ENCODE results near the gene LCAT.

The LCAT gene

DNA sequence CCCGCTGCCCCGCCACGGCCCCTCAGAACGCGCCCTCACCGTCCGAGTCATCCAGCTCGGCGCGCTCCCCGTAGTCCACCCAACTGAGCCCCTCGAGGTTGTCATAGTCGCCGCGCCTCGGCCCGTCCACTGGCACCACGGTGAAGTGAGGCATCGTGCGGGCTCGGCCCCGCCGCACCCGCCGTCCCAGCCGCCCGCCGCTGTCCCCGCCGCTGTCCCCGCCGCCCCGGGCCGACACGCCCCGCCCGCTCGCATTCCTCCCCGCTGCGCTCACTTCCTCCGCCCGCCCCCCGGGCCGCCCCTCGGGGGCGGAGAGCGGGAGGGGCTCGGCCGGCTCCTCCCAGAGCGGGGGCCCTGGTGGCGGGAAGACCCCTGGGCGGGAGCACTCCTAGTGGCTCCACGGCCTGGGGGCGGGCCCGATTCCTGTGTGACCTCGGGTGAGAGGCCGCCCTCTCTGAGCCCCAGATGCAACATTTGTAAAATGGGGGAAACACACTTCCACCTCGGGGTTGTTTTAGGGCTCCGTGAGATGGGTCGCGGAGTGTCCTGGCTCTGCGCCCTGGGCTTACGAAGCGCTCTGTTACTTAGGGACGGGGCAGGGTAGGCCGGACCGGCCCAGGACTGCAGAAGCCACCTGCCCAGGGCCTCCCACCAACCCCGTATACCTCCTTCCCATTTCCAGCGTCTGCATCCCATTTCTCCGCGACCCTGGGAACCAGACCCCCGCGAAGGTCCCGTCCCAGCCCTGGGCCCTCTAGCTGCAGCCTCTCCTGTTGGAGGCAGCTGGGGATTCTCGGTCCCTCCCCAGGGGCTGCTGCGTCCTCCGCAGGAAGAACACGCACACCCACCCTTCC, 24.7 kb upstream of the LCAT start, which contains the start of gene SLC12A4:
TSS of gene SLC12A4 (minus strand) at position 238 of the 854 bp plus-strand sequence. CDS start at position 154, 84 bp downstream.
- DNase-seq (ENCODE audit: low spot score), result peak; percentile 88

DNA sequence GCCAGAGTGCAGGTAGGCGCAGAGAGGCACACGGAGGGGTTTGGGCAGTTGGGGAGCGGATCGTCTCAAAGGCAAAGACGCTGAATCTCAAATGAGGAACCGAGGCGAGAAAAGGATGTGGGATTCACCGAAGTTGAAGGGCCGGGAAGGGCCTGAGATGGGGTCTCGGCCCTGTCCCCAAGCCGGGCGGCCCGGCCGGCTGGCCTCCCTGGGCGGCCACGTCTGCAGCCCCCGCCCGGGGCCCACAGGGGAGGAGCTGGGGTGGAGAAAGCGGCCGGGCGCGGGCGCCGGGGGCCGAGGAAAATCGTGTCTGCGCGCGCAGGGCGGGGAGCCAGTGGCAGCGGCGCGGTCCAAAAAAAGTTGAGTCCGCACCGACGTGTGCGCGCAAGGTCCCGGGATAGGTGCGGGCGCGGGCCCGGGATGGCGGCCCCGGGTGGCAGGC, 24.1 kb upstream of the LCAT start:
- peak; percentile 31 for DNase-seq (ENCODE audit: low spot score)

DNA sequence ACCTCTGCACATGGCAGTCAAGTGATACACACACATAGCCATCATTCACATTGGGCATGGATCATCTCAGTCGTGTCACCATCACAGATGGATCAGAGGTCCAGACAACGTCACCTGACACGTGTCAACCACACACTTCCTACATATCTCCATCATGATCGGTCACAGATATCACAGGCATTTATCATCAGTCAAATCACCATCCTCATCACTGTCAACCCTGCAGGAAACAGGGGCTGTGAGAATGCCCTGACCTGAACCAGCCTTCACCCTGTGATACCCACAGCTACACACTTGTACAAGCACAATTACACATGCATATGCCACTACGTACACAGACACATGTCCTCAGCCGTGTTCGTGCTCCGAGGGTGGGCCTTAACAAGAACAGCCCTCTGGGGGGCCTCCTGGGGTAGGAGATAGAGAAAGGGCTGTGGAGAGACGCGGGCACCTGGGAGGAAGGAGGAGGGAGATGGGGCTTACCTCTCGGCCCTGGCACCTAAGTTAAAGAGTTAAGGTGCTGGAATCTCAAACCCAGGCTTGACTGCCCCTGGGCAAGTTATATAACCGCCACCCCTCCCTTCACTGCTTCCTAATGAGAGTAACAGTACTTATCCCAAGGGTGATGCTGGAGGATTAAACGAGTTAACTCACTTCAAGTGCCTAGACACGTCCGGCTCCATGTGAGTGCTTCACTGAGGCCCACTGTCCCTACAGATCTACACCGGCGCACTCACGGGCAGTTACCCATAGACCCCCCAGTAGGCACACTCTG, 23.4 kb upstream of the LCAT start:
- DNase-seq (ENCODE audit: low spot score), result peak; percentile 49

DNA sequence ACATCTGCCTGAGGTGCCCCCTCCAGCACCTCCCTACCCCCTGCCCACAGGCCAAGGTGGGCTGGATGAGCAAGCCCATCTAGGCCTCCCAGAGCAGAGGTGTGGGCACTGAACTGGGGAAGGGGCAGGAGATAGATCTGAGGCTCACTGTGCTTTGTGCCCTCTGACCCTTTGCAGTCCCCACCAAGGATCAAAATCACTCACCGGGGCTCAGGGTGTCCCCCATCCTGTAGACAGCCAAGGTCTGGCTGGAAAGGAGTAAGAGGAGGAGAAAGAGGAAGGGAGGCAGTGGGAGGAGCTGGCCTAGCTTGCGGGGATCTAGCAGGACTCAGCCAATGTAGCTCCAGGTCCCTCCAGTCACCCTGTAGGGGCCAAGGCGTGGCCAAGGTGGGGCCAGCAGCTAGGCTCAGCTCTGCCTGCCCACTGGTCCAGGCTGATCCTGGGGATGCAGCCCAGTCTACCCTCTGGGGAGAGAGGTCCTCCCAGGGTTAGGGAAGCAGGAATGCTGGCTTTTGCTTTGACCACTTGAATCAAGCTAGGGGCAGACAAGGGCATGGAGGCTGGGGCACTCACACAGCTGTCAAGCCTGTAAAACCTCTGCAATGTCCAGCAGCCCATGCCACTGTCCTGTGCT, 22.7 kb upstream of the LCAT start:
- DNase-seq (ENCODE audit: low spot score), result peak; percentile 28

DNA sequence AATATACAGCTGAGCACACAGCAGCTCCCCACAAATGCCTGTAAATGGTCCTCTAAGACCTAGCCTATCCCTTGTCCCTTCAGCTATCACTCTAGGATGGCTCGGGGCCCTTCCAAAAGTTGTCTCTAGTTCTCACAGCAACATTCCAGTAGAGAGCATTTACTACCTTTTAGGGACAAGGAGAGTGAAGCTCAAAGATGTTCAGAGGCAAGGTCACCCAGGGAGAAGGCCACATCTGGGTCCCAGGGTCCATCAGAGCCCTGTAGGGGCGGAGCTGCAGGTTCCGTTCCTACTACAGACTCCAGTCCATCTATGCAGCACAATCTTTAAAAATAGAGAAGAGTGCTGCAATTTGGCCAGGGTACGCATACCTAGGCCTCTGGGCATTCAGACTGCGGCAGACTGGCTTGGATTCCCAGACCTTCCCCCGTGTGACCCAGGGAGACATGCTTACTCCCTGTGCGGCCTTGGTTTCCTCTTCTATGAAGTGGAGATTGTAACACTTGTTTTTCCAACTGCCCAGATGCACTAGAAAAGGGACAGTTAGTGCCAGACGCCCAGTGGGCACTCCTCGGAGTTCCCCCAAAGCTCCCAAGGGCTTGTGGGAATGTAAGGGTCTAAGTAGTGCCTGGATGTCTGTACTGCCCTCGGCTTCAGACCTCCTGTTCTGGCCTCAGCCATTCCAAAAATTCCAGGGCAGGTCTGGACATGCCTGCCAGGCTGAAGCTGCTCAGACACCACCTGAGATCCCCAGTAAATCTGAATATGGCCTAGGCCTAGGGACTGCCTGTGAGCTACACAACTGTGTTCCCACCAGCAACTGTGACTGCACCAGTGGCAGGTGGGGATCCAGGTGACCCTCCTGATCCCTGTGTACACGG, 22.0 kb upstream of the LCAT start:
- DNase-seq (ENCODE audit: low spot score), result no peak

DNA sequence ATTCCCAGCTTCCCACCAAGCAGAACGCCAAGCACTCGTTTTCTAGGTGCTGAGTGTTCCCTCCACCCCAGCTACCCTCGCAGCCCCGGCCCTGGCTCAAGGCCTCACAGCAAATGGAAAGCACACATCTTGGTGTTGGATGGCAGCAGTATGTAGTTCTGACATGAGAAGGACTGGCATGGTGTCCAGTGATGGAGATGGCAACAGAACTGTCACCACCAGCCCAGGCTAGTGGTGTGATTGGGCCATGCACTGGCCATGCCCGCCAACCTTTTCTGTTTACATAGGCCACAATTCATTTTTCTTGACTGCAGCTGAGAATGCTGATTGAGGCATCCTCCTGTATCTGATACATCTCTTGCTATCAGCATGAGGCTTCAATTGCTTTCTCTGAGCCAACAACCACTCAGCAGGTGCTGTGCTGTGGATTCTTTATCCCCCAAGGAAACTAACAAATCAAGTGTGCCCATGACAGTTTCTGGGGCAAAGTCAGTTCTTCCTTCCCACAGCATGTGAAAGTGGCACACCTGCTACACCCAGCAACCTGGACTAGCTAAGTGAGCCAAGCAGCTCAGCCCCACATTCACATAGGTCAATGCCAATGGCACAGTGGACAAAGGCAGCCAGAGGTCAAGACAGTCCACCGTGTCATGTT, 20.7 kb upstream of the LCAT start:
- no peak for DNase-seq (ENCODE audit: low spot score)

DNA sequence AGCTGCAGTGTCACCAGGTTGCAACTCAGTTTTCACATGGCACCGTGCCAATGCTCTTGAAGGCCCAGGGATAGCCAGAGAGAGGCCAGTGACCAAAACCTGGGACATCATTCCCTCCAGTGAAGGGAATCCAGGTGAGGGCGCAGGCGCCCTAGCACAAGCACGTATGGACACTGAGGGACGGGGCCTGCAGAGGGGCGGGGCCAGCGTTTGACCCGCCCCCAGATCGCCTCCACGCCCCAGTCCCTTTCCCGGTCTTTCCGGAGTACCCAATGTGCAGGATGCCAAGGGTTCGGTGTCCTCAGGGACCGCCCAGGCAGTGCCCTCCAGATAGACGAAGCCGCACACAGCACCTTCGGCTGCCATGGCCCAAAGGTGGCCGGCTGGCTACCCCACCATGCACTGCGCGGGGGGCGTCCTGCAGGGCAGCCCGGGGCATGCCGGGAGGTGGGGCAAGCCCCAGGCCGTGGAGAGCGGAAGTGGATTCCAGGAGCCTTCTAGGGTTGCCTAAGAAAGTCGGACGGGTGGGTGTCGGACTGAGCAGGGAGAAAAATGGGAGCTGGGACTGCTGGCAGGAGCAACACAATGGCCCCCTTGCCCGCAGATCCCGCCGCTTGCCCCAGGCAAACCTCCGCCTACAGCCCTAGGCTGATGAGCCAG, 19.9 kb upstream of the LCAT start:
- no peak for DNase-seq (ENCODE audit: low spot score)

DNA sequence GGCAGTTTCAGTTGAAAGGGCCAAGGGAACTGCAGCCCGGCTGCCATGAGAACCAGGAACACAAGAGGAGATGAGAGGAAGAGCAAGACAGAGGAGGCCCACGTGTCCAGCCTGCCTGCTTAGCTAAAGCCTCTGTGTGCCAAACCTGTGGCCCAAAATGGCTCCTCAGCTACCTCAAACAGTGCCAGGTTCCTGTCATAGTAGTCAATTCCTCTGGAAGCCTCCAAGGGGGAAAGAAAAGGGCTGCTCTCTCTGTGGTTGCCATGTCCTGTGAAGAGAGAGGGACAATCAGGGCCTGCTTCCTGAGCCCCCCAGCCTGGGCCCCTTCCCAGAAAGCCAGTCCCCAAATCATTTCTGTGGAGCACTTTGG, 19.4 kb upstream of the LCAT start:
- no peak for DNase-seq (ENCODE audit: low spot score)

DNA sequence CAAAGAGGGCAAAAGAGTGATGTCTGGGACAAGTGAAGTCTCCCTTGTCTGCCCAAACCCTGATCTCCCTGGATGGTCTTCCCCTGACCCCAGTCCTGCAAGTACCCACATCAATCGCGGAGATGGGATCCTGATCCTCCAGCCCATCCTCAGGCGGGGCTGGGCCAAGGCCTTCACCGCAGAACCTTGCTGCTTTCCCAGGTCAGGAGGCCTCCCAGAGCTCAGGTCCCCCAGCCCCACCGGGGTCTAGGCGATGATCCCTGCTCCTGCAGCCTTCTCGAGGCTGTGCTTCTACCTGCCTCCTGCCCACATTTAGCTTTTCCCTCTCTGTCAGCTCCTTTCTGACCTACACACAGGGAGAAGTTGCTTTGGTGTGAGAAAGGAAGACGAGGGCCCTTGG, 18.2 kb upstream of the LCAT start:
- DNase-seq (ENCODE audit: low spot score), result no peak

DNA sequence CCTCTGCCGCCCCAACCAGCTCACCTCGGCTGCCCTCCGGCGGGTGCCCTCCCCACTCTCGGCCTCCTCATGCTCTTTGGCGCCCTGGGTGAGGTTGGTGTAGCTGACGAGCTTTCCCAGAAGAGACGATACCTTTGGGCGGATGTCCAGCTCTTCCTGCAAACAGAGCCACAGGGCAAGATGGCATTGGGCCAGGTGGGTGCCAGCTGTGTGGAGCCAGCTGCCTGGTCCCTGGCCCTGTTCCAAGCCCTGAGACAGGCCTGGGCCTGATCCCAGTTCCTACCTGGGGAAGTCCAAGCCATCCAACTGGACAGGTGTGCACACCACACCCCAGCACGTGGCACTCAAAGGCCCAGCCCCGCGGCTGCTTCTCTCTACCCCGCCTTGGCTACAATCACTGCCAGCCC, 17.6 kb upstream of the LCAT start:
- peak; percentile 61 for DNase-seq (ENCODE audit: low spot score)

DNA sequence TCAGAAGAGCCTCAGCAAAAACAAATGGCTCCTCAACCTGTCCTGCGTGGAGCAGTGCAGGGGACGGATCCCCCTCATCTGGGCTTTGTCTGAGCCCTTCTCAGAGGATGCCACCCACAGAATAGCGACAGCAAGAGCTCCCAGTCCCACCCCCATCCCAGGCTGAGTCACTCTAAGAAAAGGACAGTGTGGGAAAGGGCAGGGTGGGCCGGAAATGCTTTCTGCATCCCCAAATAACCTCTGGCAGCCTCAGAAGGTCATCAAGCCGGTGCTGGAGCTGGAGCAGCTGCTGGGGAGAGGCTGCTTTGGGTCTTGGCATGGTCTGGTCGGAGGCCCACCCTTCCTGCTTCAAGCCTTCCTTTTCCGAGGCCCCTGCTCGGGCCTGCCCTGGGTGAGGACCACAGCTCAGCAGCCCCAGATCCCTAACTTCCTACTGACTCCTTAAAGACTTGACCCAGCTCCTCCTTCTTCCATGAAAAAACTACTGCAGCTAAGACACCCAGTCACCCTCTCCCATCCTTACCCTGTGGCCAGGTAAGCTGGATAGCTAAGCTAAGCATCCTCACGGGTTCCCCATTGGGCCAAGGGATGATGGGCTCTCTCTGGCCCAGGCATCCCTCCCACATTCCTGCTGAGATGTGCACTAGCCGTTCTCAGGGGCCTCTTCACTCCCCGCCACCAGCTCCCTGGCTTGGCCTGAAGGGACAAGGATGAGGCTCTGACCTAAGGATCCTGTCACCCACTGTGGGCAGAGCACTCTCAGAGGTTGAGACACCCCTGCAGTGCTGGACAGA, 15.8 kb upstream of the LCAT start:
- DNase-seq (ENCODE audit: low spot score), result no peak

DNA sequence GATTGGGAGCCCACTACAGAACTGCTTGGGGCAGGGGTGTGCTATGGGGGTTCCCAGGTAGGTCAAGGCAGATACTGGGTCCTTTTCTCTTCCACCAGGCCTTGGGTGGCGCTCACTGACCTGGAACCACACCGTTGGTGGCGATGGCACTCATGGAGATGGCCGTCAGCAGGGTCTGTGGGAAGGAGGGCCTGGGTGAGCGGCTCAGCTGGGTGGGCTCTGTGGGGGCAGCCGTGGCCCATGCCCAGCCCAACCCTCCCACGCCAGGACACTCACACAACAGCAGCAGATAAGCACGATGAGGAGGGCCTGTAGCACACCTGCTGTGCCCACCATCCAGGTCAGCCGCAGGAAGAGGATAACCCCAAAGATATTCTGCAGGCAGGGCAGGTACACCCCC, 13.7 kb upstream of the LCAT start:
- no peak for DNase-seq (ENCODE audit: low spot score)

DNA sequence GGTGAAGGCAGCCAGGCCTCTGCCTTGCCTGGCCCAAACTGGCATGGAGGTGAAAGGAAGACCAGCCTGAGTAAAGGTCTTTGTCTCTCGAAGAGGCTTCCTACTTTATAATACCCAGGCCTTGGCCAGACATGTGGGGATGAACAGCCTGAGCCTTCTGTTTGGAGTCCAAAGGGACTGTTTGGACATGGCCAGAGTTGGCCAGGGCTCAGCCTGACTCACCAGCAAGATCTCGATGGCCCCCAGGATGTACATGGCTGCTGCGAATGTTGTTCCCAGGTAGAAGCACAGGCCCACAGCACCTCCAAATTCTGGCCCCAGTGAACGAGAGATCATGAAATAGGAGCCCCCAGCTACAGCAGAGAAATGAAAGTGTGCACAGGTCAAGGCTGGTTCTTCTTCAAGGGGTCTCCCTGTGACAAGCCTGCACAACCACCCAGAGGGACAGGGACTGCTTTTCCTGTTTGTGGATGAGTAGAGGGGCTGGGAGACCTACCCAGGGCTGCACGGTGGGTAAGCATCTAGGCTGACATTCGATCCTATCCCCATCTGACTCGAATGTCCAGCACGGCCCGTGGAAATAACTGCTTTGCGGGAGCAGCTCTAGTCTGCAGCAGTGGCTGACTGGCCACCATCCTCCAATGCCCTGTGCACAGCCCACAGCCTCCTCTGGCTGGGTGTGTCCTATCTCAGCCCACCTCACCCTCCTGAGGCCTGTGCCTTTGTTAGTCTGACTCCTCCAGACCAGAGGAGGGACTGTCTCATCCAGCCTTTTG, 10.7 kb upstream of the LCAT start:
- DNase-seq (ENCODE audit: low spot score), result no peak

DNA sequence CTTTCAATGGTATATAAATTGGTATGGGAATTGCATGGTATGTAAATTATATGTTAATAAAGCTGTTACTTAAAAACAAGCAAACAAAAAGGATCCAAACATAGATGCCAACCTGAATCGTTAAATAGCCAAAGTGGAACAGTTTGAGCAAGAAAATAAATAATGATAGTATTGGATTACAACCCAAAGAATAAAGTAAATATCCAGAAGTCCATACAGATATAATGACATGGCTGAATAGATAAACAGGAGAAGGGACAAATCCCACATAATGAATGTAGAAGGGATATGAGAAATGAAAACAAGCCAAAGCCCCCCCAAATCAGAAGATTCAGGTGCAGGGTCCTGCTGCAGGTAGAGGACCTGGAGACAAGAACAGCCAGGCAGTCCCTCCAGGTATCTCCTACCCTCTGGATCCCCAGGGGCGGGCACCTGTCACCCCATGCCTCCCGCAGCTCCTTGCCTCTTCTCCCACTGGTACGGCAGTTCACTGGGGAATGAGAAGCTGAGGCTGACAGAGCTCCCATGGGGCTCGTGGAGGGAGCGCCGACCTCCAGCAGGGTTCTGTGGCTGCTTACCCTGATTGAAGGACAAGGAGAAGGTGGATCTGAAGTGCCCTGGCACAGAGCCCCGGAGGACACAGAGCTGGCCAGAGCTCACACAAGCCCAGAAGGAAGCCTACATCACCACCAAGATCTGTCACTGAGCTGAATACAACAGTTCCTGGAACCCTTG, 9.9 kb upstream of the LCAT start:
- no peak for DNase-seq (ENCODE audit: low spot score)

DNA sequence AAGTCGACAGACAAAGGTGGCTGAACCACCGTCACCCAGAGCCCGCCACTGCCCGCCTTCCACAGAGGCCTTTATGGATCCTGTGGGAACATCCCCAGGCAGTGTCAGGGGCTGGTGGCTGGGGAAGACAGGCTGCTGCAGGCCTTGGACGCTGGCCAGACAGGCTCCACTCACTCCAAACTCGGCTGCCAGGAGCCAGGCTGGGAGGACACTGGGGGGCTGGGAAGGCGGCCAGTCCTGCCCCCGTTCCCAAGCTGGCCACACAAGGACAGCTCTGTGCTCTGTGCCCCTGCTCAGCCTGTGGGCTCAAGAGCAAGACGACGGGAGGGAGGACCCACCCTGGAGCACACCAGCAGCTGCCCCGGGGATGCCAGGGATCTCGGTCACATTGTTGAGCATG, 7.6 kb upstream of the LCAT start:
- no peak for DNase-seq (ENCODE audit: low spot score)

DNA sequence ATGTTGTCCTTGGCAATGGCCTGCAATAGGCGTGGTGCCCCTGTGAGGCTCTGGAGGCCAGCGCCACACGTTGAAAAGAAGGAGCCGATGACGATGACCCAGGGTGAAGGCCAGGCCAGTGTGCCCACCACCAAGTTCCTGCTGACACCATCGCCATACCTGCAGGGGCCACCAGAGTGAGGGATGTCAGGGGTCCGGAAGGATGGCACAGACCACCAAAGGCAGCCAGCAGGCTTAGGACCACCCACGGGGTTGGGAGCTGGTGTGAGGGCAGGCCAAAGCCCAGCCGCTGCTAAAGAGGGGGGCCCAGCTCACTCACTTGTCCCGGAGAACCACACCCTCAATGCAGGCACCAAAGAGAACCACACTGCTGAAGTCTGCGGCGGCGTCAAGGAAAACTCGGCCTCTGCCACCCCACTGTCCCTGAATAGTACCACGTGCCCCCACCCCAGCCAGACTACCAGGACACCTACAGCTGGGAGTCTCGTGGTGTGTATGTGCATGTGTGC, 6.5 kb upstream of the LCAT start:
- DNase-seq (ENCODE audit: low spot score), result no peak

DNA sequence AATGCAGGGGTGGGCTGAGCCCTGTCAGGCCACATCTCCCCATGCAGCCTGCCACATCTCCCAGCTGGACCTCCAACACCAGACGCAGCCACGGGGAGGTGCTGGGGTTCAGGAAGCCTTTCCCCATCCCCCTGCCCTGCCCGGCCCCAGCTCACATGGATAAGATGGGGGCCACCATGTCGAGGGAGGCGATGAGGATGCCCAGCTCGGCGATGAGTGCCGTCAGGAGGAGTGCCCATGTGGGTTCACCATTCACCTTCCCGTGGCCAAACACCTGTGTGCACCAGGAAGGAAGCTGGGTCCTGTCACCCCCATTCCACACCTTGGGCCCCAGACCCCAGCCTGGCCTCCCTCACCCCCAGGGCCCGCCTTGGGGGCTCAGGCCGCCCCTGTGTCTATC, 5.7 kb upstream of the LCAT start:
- DNase-seq (ENCODE audit: low spot score), result no peak

DNA sequence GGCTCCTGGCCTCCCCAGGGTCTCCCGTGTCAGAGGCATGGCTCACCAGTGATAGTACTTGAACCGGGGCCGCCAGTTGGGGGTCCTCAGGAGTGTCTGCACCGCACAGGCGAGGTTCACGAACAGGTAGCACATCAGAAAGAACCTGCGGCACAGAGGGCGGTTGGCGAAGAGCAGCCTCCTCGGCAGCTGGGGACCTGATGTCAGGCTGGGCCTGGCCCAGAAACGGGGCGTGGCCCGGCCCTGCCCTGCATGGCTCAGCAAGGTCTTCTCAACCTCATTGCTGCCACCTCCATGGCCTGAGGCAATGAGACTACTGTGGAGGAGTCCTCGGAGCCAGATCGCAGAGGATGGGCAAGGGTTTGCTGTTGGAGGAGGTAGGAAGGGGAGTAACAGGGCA, 4.1 kb upstream of the LCAT start:
- no peak for DNase-seq (ENCODE audit: low spot score)

Measured in kidney tubule cell (primary cell).